Fibroblast of lung (primary cell): Measurements from ENCODE around the gene PPP2R3B.

ENCODE experiments used
- CTCF ChIP-seq, 2 donors: IDR thresholded peaks in 1 of 2; conservative IDR thresholded peaks in 1 of 2; 1 replicate in 1 of 2; 2 replicates in 1 of 2; pipeline ENCODE4 v1.5.1; 2011 to 2012; ENCODE audit warnings: low read length in 2 of 2, control low read depth in 1 of 2, inconsistent platforms in 1 of 2, low read depth in 1 of 2, mild to moderate bottlenecking in 1 of 2
- EZH2 ChIP-seq: IDR thresholded peaks from 2 replicates; pipeline ENCODE4 v1.5.1; 2012; ENCODE audit warnings: low read length, control low read depth, mild to moderate bottlenecking; ENCODE audit errors: missing control alignments

DNA sequence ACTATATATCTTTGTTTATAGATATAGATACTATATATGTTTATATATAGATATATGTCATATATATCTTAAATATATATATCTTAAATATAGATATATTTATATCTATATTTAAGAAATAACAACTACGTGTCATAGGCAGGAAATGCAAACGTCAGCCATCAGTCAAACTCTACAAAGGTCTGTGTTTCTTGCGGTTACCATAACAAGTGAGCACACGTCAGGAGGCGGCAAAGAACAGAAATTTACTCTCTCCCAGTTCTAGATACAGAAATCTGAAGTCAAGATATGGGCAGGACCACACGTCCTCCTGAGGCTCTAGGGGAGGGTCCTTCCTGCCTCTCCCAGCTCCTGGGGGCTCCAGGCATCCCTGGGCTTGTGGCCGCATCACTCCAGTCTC is 99.0 kb downstream of the PPP2R3B start:
- TF ChIP-seq CTCF (conservative IDR thresholded peaks at IDR 0.05 in 1 of 2, IDR thresholded peaks at IDR 0.05 in 1 of 2; ENCODE audit: low read depth in 1 of 2, low read length in 2 of 2): no peak
- TF ChIP-seq EZH2: no peak
